ENCODE results near the gene ARL17A.
"Not testable (repeated sequence)": the region's sequence is repeated elsewhere in the genome, so short reads cannot be mapped to it uniquely, and the experiment has no call there.

Gene ARL17A

GRCh38 chr17:46579083-46580075 lies at the start of gene ARL17A:
Gene ARL17A, minus strand, starts transcription at chr17:46579691. Its CDS starts 3,369 bp downstream, at chr17:46576322.
- not testable (repeated sequence) for DNase-seq (ENCODE audit: low read depth)

- DNase-seq (ENCODE audit: low read depth): not testable (repeated sequence)
These were observed 49.4 kb upstream of the ARL17A start for GRCh38 chr17:46628753-46629436.

GRCh38 chr17:46627452-46627851 lies 48.0 kb upstream of the ARL17A start:
- not testable (repeated sequence) for DNase-seq (ENCODE audit: low read depth)

- DNase-seq (ENCODE audit: low read depth): not testable (repeated sequence)
These were observed 45.2 kb upstream of the ARL17A start for GRCh38 chr17:46624726-46625125.

GRCh38 chr17:46623790-46624189 lies 44.3 kb upstream of the ARL17A start:
- not testable (repeated sequence) for DNase-seq (ENCODE audit: low read depth)

- not testable (repeated sequence) for DNase-seq (ENCODE audit: low read depth)
These were observed 39.5 kb upstream of the ARL17A start for GRCh38 chr17:46618975-46619374.

DNA sequence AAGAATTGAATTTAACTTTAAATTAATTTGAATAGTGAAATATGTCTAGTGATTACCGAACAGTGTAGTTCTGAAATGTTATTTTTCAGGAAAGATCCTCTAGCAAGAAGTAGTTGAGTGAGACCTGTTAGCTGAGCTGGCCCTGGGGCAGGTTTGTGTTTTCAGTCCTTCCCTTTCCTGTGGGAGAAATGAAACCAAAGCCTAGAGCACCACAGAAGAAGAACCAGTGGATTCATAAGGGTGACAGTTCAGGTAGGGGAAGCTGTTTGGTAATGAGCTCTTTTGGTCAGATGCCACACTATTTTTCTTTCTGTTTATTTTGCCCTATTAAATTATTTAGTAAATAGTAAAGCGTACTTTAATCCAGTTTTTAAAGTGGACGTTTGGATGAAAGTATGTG lies 37.6 kb upstream of the ARL17A start:
- not testable (repeated sequence) for DNase-seq (ENCODE audit: low read depth)

DNA sequence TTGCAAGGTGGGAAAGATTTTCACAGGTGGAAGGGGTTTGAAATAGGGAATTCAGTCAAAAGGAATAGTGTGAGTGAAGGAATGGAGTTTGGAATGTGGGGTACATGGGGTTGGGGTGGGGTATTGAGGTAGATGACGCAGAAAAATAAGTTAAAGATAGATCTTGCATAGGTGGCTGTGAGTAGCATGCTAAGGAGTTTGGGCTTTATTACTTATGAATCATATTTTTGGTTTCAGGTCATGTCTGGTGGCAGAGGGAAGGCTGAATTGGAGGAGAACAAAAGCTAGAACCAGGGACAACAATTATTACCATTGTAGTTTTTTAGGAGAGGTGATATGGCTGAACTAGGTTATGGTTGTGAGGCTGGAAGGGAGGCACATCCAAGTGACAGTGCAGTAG lies 34.4 kb upstream of the ARL17A start:
- DNase-seq (ENCODE audit: low read depth): not testable (repeated sequence)

DNA sequence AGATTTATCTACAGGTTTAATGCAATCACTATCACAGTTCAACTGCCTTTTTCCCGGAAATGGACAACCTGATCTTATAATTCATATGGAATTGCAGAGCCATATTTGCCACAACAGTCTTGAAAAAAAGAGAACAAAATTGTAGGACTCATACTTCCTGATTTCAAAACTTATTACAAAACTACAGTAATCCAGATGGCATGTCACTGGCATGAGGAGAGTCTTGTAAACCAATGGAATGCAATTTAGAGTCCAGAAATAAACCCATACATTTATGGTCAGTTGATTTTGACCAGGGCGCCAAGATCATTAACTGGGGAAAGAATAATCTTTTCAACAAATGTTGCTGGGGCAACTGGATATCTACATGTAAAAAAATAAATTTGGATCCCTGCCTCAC lies 31.8 kb upstream of the ARL17A start:
- not testable (repeated sequence) for DNase-seq (ENCODE audit: low read depth)

- DNase-seq (ENCODE audit: low read depth): not testable (repeated sequence)
These were observed 23.6 kb upstream of the ARL17A start for GRCh38 chr17:46603125-46603524.

GRCh38 chr17:46600767-46601166 lies 21.3 kb upstream of the ARL17A start:
- not testable (repeated sequence) for DNase-seq (ENCODE audit: low read depth)

- not testable (repeated sequence) for DNase-seq (ENCODE audit: low read depth)
These were observed 18.9 kb upstream of the ARL17A start for GRCh38 chr17:46598344-46598931.

DNA sequence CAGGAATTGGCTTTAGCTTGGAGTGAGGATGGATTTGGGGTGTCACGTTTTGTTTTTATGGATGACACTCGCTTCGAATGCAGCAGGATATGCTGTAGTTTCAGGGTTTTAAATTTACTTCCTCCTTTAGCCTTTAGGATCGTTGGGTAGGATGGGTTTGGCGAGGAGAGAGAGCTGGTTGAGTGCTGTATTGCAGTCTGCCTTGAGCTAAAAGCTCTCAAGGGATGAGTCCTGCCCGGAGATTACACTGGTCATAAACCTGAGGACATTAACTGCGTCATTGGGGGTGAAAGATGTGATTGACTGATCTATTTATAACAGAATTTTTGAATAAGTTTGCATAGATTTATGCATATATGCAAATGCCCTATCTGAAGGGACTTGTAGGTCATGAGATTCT lies 11.8 kb upstream of the ARL17A start:
- not testable (repeated sequence) for DNase-seq (ENCODE audit: low read depth)

- DNase-seq (ENCODE audit: low read depth): not testable (repeated sequence)
These were observed 11.0 kb upstream of the ARL17A start, which contains the start of gene NSF for GRCh38 chr17:46590157-46591146. Gene NSF, plus strand, starts transcription at chr17:46590669. Its CDS starts 107 bp downstream, at chr17:46590776.

DNA sequence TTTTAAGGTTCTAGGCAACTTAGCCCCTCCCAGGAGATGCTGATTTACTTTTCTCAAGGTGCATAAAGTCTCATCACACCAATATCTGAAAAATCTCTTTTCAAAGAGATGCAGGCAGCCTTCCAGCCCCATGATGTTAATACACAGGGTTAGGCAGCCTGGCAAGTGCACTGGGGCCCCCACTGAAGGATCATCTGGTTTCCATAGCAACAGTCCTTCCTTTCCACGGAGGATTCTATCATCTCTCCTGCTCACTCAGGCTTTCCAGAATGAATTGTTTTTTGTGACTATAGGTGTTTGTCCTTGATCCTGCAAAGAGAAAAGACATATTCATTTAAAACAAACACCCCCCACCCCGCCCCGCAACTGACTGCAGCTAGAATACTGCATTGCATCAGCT lies 6.0 kb upstream of the ARL17A start:
- DNase-seq (ENCODE audit: low read depth): not testable (repeated sequence)

DNA sequence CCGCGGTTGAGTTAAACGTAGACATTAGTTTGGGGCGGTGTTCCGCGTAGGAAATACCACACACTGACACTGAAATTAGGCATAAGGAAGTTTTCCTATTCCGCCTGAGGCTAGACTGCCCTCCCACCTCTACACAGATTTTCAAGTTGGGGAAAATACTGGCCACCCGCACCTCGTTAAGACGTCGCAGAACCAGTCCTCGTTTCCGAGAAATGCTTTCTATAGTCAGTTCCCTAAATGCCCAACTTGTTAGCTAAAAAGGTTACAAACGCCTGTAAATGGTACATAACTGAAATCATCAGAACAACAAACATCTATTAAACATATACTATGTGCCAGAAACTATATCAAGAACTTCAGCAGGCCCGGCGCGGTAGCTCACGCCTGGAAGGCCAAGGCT lies 591 bp upstream of the ARL17A start:
- not testable (repeated sequence) for DNase-seq (ENCODE audit: low read depth)

DNA sequence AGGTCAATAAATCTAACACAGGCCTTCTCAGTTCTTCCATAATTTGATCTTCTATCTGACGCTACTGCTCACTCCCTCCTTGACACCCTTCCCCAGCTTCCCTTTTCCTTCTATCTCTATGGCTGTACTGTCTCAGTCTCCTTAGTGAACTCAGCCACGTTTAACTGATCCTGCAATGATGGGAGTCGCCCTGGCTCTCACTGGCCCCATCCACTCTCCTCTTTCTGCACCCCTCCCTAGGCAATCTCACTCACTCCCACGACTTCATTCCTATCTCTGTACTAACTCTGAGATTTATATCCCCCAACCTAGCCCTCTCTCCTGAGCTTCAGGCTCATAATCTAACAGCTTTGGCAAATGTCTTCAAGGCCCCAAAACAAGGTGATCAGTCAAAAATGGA lies 7.7 kb downstream of the ARL17A start:
- DNase-seq (ENCODE audit: low read depth): not testable (repeated sequence)

- not testable (repeated sequence) for DNase-seq (ENCODE audit: low read depth)
These were observed 12.5 kb downstream of the ARL17A start for GRCh38 chr17:46566980-46567379.

GRCh38 chr17:46566284-46566683 lies 13.2 kb downstream of the ARL17A start:
- DNase-seq (ENCODE audit: low read depth): not testable (repeated sequence)

DNA sequence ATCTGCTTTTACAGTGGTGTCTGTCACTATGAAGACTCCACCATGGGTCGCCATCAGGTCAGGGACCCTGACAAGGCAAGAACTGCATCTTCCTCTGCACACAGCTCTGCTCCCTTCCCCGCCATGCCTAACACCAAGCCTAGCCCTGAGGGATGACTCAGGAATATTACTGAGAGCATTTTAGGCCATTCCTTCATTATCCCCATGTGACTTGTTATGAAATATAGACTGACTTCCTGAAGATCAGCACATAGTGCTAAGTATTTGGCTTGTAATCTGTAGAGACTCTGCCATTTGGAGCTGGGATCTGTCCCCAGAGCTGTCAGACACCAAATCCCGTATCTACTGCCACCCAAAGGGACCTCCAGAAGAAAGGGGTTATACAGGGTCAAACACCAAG lies 19.4 kb downstream of the ARL17A start:
- not testable (repeated sequence) for DNase-seq (ENCODE audit: low read depth)

DNA sequence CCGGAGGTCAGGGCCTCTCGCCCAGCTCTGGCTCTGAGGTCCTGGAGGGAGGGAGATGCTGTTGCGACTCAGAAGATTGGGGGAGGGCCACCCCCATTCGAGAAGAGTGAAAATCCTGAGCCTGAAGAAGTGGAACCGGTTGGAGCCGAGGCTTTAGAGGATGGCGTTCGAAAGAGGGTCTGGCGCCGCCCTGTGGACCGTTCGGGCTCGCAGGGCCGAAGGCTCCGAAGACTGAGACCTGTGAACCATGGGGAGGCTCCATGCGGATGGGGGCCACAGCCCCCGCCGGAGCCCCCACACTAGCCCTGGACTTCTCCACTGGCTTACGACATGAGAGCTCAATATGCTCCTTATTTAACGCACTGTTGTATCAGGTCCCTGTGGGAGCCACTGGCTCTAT lies 20.3 kb downstream of the ARL17A start:
- not testable (repeated sequence) for DNase-seq (ENCODE audit: low read depth)

Data from iris pigment epithelial cell (primary cell).